A673 (cell line): Measurements from ENCODE around the gene CALR.

Source experiments
- CTCF ChIP-seq: fragments of 300-800, 200-600 bp; sonication (generic); conservative IDR thresholded peaks from 2 replicates; pipeline ENCODE4 v1.5.1; 2017; ENCODE audit warnings: low read depth, mild to moderate bottlenecking, antibody characterized with exemption, low read length, moderate library complexity, mixed read lengths
- EZH2 ChIP-seq: fragments of 200-600 bp; sonication (generic); IDR thresholded peaks from 2 replicates; pipeline ENCODE4 v1.6.1; 2017; ENCODE audit warnings: borderline replicate concordance, low read depth, mild to moderate bottlenecking, mixed read lengths, antibody characterized with exemption, low read length; ENCODE audit not compliant: poor library complexity, severe bottlenecking

- TF ChIP-seq CTCF (peak; percentile 87), EZH2 (no peak)
These were observed 45.2 kb downstream of the CALR start for GRCh38 chr19:12983542-12984142.
